HCT116 (cell line): ENCODE measurements around the gene TEAD1. TPM values are rescaled to one million over a fixed set of nuclear protein-coding genes. Genes with fewer than 3 reads are reported as not detected.

Experiments
- ATAC-seq: fragments of 200-7000 bp; cut with Tn5 transposase; 2 replicates; pipeline ENCODE4 v1.9.1; 2020; ENCODE audit warnings: mild to moderate bottlenecking, moderate library complexity
- BruUV-seq: library from RNA; stranded (reverse); fragments of 400-500 nt; replicated peaks from 2 replicates; lab custom pipeline; 2021; lab: Mats Ljungman, UMichigan
- CTCF ChIA-PET: fragments of 300-600 bp; sonication (Branson Sonifier 250); formaldehyde crosslinking; loops from one replicate; lab custom pipeline; 2021; ENCODE audit warnings: antibody characterized with exemption; lab: Charles Lee
- POLR2A ChIA-PET: fragments of 300-600, 350-600 bp; sonication (Branson Sonifier 250); formaldehyde crosslinking; loops from one replicate; lab custom pipeline; 2021; ENCODE audit warnings: antibody characterized with exemption; lab: Charles Lee
- RAD21 ChIA-PET, 2 experiments: fragments of 300-600 bp; sonication (Branson Sonifier 250); formaldehyde crosslinking; loops; one replicate each; lab custom pipeline; 2023; ENCODE audit warnings: low total read pairs in 2 of 2; ENCODE audit not compliant: uncharacterized antibody in 2 of 2, unreplicated experiment in 2 of 2, low non-redundant PET in 1 of 2; lab: Charles Lee
- DNase-seq: peaks from one replicate; pipeline ENCODE4 v3.0.0-alpha.2; 2010; ENCODE audit warnings: low read depth, low spot score
- H2AFZ ChIP-seq: fragments of 200-600 bp; shearing (Covaris generic), sonication (generic); 2 replicates; pipeline ENCODE4 v1.6.1; 2017; ENCODE audit warnings: low read depth, mixed run types, mixed read lengths, antibody characterized with exemption, low read length; ENCODE audit not compliant: poor library complexity, severe bottlenecking
- H3K27ac ChIP-seq: 2 replicates; pipeline ENCODE4 v1.5.1; 2012; ENCODE audit warnings: low read depth, low read length
- H3K27me3 ChIP-seq: fragments of 200-600 bp; sonication (generic); 2 replicates; pipeline ENCODE4 v1.6.1; 2016; ENCODE audit warnings: mixed run types, low read length, mixed read lengths; ENCODE audit not compliant: insufficient read depth
- H3K36me3 ChIP-seq, 2 experiments: fragments of 200-500 bp in 1 of 2; fragments of 200-600 bp in 1 of 2; sonication (Bioruptor generic) in 1 of 2; sonication (generic) in 1 of 2; 2 replicates each; pipeline versions ENCODE4 v1.5.1 to v1.6.1; 2014 to 2016; ENCODE audit warnings: low read length in 2 of 2, inconsistent platforms in 1 of 2, mixed read lengths in 1 of 2, mixed run types in 1 of 2; ENCODE audit not compliant: insufficient read depth in 2 of 2, control insufficient read depth in 1 of 2
- H3K4me1 ChIP-seq, 2 experiments: fragments of 200-600 bp in 1 of 2; sonication (generic) in 1 of 2; 2 replicates each; pipeline versions ENCODE4 v1.5.1 to v1.6.1; 2012 to 2017; ENCODE audit warnings: low read length in 2 of 2, inconsistent platforms in 1 of 2, mild to moderate bottlenecking in 1 of 2, mixed read lengths in 1 of 2, mixed run types in 1 of 2, moderate library complexity in 1 of 2; ENCODE audit not compliant: insufficient read depth in 2 of 2, control insufficient read depth in 1 of 2
- H3K4me2 ChIP-seq: fragments of 200-600 bp; sonication (generic); 2 replicates; pipeline ENCODE4 v1.6.1; 2017; ENCODE audit warnings: mixed run types, low read length, mixed read lengths
- H3K4me3 ChIP-seq, 2 experiments: fragments of 200-600 bp in 1 of 2; sonication (generic) in 1 of 2; replicated peaks in 1 of 2; 2 replicates each; pipeline ENCODE4 v1.5.1; 2011 to 2016; ENCODE audit warnings: low read length in 2 of 2, control low read depth in 1 of 2, low read depth in 1 of 2, mild to moderate bottlenecking in 1 of 2, mixed read lengths in 1 of 2, mixed run types in 1 of 2
- H3K79me2 ChIP-seq: fragments of 200-600 bp; sonication (generic); 2 replicates; pipeline ENCODE4 v1.6.1; 2017; ENCODE audit warnings: mild to moderate bottlenecking, mixed run types, low read length, moderate library complexity, mixed read lengths; ENCODE audit not compliant: insufficient read depth
- H3K9ac ChIP-seq: fragments of 200-600 bp; sonication (generic); 2 replicates; pipeline ENCODE4 v1.6.1; 2016; ENCODE audit warnings: low read length, mixed read lengths
- H3K9me2 ChIP-seq: fragments of 200-600 bp; sonication (generic), shearing (Covaris generic); 2 replicates; pipeline ENCODE4 v1.6.1; 2017; ENCODE audit warnings: mixed run types, mild to moderate bottlenecking, moderate library complexity; ENCODE audit not compliant: insufficient read depth
- H3K9me3 ChIP-seq, 2 experiments: fragments of 200-500 bp in 1 of 2; fragments of 200-600 bp in 1 of 2; sonication (Bioruptor generic) in 1 of 2; sonication (generic) in 1 of 2; 2 replicates each; pipeline ENCODE4 v1.6.1; 2014 to 2017; ENCODE audit warnings: low read length in 2 of 2, mixed read lengths in 2 of 2, inconsistent platforms in 1 of 2, low read depth in 1 of 2, mild to moderate bottlenecking in 1 of 2, mixed run types in 1 of 2, moderate library complexity in 1 of 2; ENCODE audit not compliant: control insufficient read depth in 1 of 2, insufficient read depth in 1 of 2
- H4K20me1 ChIP-seq: fragments of 200-600 bp; sonication (generic), shearing (Covaris generic); 2 replicates; pipeline ENCODE4 v1.6.1; 2017; ENCODE audit warnings: mixed run types, mild to moderate bottlenecking, moderate library complexity; ENCODE audit not compliant: insufficient read depth
- CBX3 ChIP-seq: IDR thresholded peaks from 2 replicates; pipeline ENCODE4 v1.6.1; 2012; ENCODE audit warnings: low read depth
- CTCF ChIP-seq, 3 experiments: fragments of 200-600 bp in 1 of 3; sonication (generic) in 1 of 3; IDR thresholded peaks in 2 of 3; conservative IDR thresholded peaks in 1 of 3; 2 replicates each; pipeline ENCODE4 v1.5.1; 2012 to 2017; ENCODE audit warnings: low read depth in 2 of 3, low read length in 2 of 3, antibody characterized with exemption in 1 of 3, borderline replicate concordance in 1 of 3, control low read depth in 1 of 3, mild to moderate bottlenecking in 1 of 3, mixed read lengths in 1 of 3, mixed run types in 1 of 3, moderate library complexity in 1 of 3; ENCODE audit not compliant: insufficient read depth in 1 of 3
- EGR1 ChIP-seq: IDR thresholded peaks from 2 replicates; pipeline ENCODE4 v1.6.1; 2012; ENCODE audit warnings: low read depth
- POLR2AphosphoS5 ChIP-seq: IDR thresholded peaks from 2 replicates; pipeline ENCODE4 v1.6.1; 2011; ENCODE audit warnings: mild to moderate bottlenecking, low read depth, low read length, moderate library complexity
- REST ChIP-seq: IDR thresholded peaks from 2 replicates; pipeline ENCODE4 v1.6.1; 2012; ENCODE audit warnings: low read depth
- SIN3A ChIP-seq: IDR thresholded peaks from 2 replicates; pipeline ENCODE4 v1.6.1; 2012; ENCODE audit warnings: low read depth
- SP1 ChIP-seq: IDR thresholded peaks from 2 replicates; pipeline ENCODE4 v1.6.1; 2012; ENCODE audit warnings: low read depth
- intact Hi-C: fragments of 100-400 bp; cut with micrococcal nuclease; formaldehyde crosslinking; loops from 2 replicates; pipeline ENCODE4 v1.10.0; 2022
- total RNA-seq: library from RNA; stranded (reverse); gene quantifications from one replicate; pipeline ENCODE4 v1.2.1, GENCODE V29; 2021; ENCODE audit not compliant: unreplicated experiment

The TEAD1 gene
- total RNA-seq, 1 experiment from 2014 or later, result 103 TPM

DNA sequence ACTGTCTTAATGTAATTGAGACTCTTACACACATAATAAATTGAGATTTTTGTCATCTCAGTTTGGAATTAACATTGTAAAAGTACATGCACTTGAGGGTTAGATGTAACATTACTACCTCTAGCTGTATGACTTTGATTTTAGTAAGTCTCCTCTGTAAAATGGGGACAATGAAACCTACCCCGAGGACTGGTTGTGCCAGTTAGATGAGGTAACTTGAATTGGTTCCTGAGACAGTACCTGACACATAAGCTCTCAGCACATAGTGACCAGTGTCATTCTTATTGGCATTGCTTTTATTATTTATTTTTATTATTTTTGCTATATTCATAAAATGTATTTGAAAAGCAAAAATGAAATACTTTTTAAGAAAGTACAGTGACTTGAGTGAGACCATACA is 114.8 kb downstream of the TEAD1 start (continued):
- no peak for TF ChIP-seq CTCF (IDR thresholded peaks at IDR 0.05 in 2 of 3, conservative IDR thresholded peaks at IDR 0.05 in 1 of 3; ENCODE audit: borderline replicate concordance in 1 of 3, insufficient read depth in 1 of 3, low read depth in 2 of 3, low read length in 2 of 3)
- no peak for TF ChIP-seq SIN3A
- TF ChIP-seq POLR2AphosphoS5, result no peak
- TF ChIP-seq SP1, result no peak

- Histone ChIP-seq H3K9me3 (no peaks in the 10 kb centered on the region), H3K9ac (no peak overlapping the region)
- DNase-seq, result no peak
- TF ChIP-seq REST (no peak), CTCF (IDR thresholded peaks at IDR 0.05 in 2 of 3, conservative IDR thresholded peaks at IDR 0.05 in 1 of 3; ENCODE audit: borderline replicate concordance in 1 of 3, insufficient read depth in 1 of 3, low read depth in 2 of 3, low read length in 2 of 3) (no peak), EGR1 (no peak), CBX3 (no peak)
- TF ChIP-seq, all 23 proteins: peak for 0
- intact Hi-C loops, result no loop called here
- H3K36me3 ChIP-seq, result peaks cover 0 to 4% of the 10 kb centered on the region in 2 experiments; a peak in 1 of 4 replicates
- H2AFZ ChIP-seq, result no peak overlapping the region
- H3K27ac ChIP-seq, result no peak overlapping the region
- no peak overlapping the region for H3K4me2 ChIP-seq
- no peaks in the 10 kb centered on the region for H3K27me3 ChIP-seq
- H3K4me1 ChIP-seq, result peaks cover 35 to 42% of the 10 kb centered on the region in 2 experiments
- no peaks in the 10 kb centered on the region for H4K20me1 ChIP-seq
- BruUV-seq, result no TSS peak
- ChIA-PET RAD21 (no interaction called here), POLR2A (no interaction called here), CTCF (no interaction called here)
- no peak for ATAC-seq
- no peaks in the 10 kb centered on the region for H3K9me2 ChIP-seq
- no peak overlapping the region for H3K4me3 ChIP-seq
- H3K79me2 ChIP-seq, result peaks cover 57% of the 10 kb centered on the region
Measured at GRCh38 chr11:12789596-12790215, 115.5 kb downstream of the TEAD1 start.
